ENCODE measurements around the gene LETMD1. TPM values are rescaled to one million over a fixed set of nuclear protein-coding genes. Genes with fewer than 3 reads are reported as not detected.

LETMD1 gene
- total RNA-seq, 1 donor from 2014 or later, result 45.6 TPM

- Mint-ChIP-seq H3K4me1 (ENCODE audit: unreplicated experiment) (peaks cover 6% of the 10 kb centered on the region), H3K4me3 (ENCODE audit: unreplicated experiment) (no peak overlapping the region), H3K9me3 (ENCODE audit: unreplicated experiment) (no peaks in the 10 kb centered on the region), H3K36me3 (ENCODE audit: unreplicated experiment) (peaks cover 24% of the 10 kb centered on the region), H3K27me3 (ENCODE audit: unreplicated experiment) (no peaks in the 10 kb centered on the region), H3K27ac (ENCODE audit: unreplicated experiment) (no peak overlapping the region)
- no peak for DNase-seq (ENCODE audit: extremely low spot score, unreplicated experiment)
- TF ChIP-seq, protein P1, sequence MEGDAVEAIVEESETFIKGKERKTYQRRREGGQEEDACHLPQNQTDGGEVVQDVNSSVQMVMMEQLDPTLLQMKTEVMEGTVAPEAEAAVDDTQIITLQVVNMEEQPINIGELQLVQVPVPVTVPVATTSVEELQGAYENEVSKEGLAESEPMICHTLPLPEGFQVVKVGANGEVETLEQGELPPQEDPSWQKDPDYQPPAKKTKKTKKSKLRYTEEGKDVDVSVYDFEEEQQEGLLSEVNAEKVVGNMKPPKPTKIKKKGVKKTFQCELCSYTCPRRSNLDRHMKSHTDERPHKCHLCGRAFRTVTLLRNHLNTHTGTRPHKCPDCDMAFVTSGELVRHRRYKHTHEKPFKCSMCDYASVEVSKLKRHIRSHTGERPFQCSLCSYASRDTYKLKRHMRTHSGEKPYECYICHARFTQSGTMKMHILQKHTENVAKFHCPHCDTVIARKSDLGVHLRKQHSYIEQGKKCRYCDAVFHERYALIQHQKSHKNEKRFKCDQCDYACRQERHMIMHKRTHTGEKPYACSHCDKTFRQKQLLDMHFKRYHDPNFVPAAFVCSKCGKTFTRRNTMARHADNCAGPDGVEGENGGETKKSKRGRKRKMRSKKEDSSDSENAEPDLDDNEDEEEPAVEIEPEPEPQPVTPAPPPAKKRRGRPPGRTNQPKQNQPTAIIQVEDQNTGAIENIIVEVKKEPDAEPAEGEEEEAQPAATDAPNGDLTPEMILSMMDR (IDR thresholded peaks at IDR 0.05), result no peak
Observed at GRCh38 chr12:51004504-51004903, 43.6 kb upstream of the LETMD1 start.

DNA sequence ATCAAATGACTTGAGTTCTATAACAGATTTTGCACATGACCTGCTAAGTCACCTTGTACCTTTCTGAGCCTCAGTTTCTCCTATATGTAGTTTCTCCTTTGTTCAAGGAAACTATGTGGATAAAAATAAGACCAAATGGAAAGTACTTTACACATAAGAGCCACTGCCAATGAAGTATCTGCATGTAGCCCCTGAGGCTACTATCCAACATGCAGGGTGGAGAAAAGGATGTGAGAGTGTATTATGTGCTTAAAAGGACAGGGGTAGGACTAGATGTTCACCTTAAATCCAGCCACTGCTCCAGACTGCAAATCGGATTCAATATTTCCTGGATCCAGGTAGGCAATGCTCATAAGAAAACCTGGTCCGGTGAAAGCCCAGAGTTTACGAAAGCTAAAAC, 43.1 kb upstream of the LETMD1 start:
- DNase-seq (ENCODE audit: extremely low spot score, unreplicated experiment), result no peak
- peaks cover 6% of the 10 kb centered on the region for H3K4me1 Mint-ChIP-seq (ENCODE audit: unreplicated experiment)
- TF ChIP-seq, protein P1 (IDR thresholded peaks at IDR 0.05), result no peak
- H3K27ac Mint-ChIP-seq (ENCODE audit: unreplicated experiment), result no peak overlapping the region
- H3K36me3 Mint-ChIP-seq (ENCODE audit: unreplicated experiment), result peaks cover 22% of the 10 kb centered on the region
- no peaks in the 10 kb centered on the region for H3K27me3 Mint-ChIP-seq (ENCODE audit: unreplicated experiment)
- no peaks in the 10 kb centered on the region for H3K9me3 Mint-ChIP-seq (ENCODE audit: unreplicated experiment)
- no peak overlapping the region for H3K4me3 Mint-ChIP-seq (ENCODE audit: unreplicated experiment)

GRCh38 chr12:51005671-51006070, 42.5 kb upstream of the LETMD1 start:
- no peak overlapping the region for H3K4me3 Mint-ChIP-seq (ENCODE audit: unreplicated experiment)
- H3K27me3 Mint-ChIP-seq (ENCODE audit: unreplicated experiment), result no peaks in the 10 kb centered on the region
- TF ChIP-seq, protein P1 (IDR thresholded peaks at IDR 0.05), result no peak
- no peak overlapping the region for H3K27ac Mint-ChIP-seq (ENCODE audit: unreplicated experiment)
- DNase-seq (ENCODE audit: extremely low spot score, unreplicated experiment), result no peak
- no peaks in the 10 kb centered on the region for H3K9me3 Mint-ChIP-seq (ENCODE audit: unreplicated experiment)
- peaks cover 8% of the 10 kb centered on the region for H3K4me1 Mint-ChIP-seq (ENCODE audit: unreplicated experiment)
- peaks cover 17% of the 10 kb centered on the region for H3K36me3 Mint-ChIP-seq (ENCODE audit: unreplicated experiment)

DNA sequence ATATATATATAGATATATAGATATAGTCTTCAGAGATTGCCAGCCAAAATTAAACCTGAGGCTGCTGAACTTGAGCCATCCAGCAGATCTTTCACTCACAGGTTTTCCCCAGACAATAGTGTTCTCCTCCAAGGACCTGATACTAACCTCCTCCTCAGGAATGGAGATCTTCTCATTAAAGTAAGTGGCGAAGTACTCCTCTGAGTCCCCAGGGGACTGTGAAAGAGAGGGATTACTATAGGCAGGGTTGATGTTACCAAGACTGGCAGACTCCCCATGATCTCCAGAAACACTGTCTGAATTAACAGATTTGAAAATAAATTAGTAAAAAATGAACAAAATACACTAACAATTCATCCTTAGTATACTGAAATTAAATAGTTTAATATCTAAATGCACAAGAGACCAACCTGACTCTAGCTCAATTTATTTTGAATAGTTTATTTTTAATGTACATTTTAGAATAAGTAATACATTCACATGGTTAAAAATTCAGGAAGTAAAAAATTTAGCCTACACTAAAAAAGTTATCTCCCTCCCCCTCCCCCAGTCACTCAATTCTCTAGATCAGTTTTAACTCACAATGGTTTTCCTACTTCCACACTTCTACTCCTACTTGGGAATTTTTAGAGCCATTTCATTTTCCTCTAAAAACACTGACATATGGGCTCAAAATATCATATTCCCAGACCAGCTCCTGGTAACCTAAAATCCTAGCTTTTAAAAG, 39.6 kb upstream of the LETMD1 start:
- Mint-ChIP-seq H3K27ac (ENCODE audit: unreplicated experiment) (no peak overlapping the region), H3K9me3 (ENCODE audit: unreplicated experiment) (no peaks in the 10 kb centered on the region), H3K4me3 (ENCODE audit: unreplicated experiment) (no peak overlapping the region), H3K27me3 (ENCODE audit: unreplicated experiment) (no peaks in the 10 kb centered on the region), H3K36me3 (ENCODE audit: unreplicated experiment) (peaks cover 15% of the 10 kb centered on the region), H3K4me1 (ENCODE audit: unreplicated experiment) (peaks cover 18% of the 10 kb centered on the region)
- TF ChIP-seq, protein P1 (IDR thresholded peaks at IDR 0.05), result no peak
- DNase-seq (ENCODE audit: extremely low spot score, unreplicated experiment), result no peak

DNA sequence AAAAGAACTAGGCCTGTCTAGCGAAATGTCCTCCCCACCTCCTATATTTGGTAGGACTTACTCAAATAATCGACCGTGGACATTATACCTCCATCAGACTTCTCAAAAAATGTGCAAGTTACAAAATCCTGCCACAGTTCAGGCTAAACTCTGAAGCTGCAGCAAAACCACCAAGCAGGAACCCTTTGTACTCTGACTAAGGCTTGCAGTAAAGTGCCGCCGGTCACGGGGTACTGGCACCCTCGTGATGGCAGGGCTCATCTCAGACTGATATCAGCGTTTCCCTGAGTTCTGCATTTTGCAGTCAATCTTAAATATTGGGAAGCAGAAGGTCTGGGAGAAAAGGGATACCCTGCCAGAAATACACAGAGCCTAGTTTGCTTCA, 39.1 kb upstream of the LETMD1 start:
- Mint-ChIP-seq H3K4me1 (ENCODE audit: unreplicated experiment) (peaks cover 16% of the 10 kb centered on the region), H3K36me3 (ENCODE audit: unreplicated experiment) (peaks cover 15% of the 10 kb centered on the region), H3K4me3 (ENCODE audit: unreplicated experiment) (no peak overlapping the region), H3K9me3 (ENCODE audit: unreplicated experiment) (no peaks in the 10 kb centered on the region), H3K27ac (ENCODE audit: unreplicated experiment) (no peak overlapping the region), H3K27me3 (ENCODE audit: unreplicated experiment) (no peaks in the 10 kb centered on the region)
- TF ChIP-seq, protein P1 (IDR thresholded peaks at IDR 0.05), result no peak
- no peak for DNase-seq (ENCODE audit: extremely low spot score, unreplicated experiment)

Data from osteocyte (in vitro differentiated cells).